ELF-1 (cell line): ENCODE data around the gene GP2.
"Not testable (repeated sequence)": the region's sequence is repeated elsewhere in the genome, so short reads cannot be mapped to it uniquely, and the experiment has no call there.

Experiments
- DNase-seq: peaks from one replicate; pipeline ENCODE4 v3.0.0-alpha.2; 2016; ENCODE audit warnings: low read depth, low spot score

Gene GP2

GRCh38 chr16:20325005-20325404 is 2.3 kb downstream of the GP2 start:
- no peak for DNase-seq

GRCh38 chr16:20323591-20324117 is 3.7 kb downstream of the GP2 start:
- DNase-seq = no peak

- no peak for DNase-seq
Measured at GRCh38 chr16:20322696-20323095, 4.6 kb downstream of the GP2 start.

- DNase-seq = no peak
Measured at GRCh38 chr16:20321671-20322070, 5.6 kb downstream of the GP2 start.

- DNase-seq = not testable (repeated sequence)
Measured at GRCh38 chr16:20321051-20321450, 6.3 kb downstream of the GP2 start.

GRCh38 chr16:20320592-20320991 is 6.7 kb downstream of the GP2 start:
- no peak for DNase-seq

- DNase-seq = no peak
Measured at GRCh38 chr16:20320178-20320577, 7.1 kb downstream of the GP2 start.

GRCh38 chr16:20319406-20319805 is 7.9 kb downstream of the GP2 start:
- DNase-seq = no peak

GRCh38 chr16:20318437-20318836 is 8.9 kb downstream of the GP2 start:
- DNase-seq = no peak

- no peak for DNase-seq
Measured at GRCh38 chr16:20318006-20318405, 9.3 kb downstream of the GP2 start.

- no peak for DNase-seq
Measured at GRCh38 chr16:20317117-20317516, 10.2 kb downstream of the GP2 start.

- DNase-seq = no peak
Measured at GRCh38 chr16:20316715-20317114, 10.6 kb downstream of the GP2 start.

- DNase-seq = no peak
Measured at GRCh38 chr16:20315764-20316163, 11.5 kb downstream of the GP2 start.

GRCh38 chr16:20314575-20314974 is 12.7 kb downstream of the GP2 start:
- no peak for DNase-seq

- DNase-seq = no peak
Measured at GRCh38 chr16:20313741-20314140, 13.6 kb downstream of the GP2 start.

GRCh38 chr16:20312536-20313095 is 14.7 kb downstream of the GP2 start:
- not testable (repeated sequence) for DNase-seq

GRCh38 chr16:20311548-20311947 is 15.8 kb downstream of the GP2 start:
- DNase-seq = no peak

- DNase-seq = no peak
Measured at GRCh38 chr16:20310421-20311395, 16.6 kb downstream of the GP2 start.

GRCh38 chr16:20309786-20310185 is 17.5 kb downstream of the GP2 start:
- no peak for DNase-seq

GRCh38 chr16:20308801-20309590 is 18.3 kb downstream of the GP2 start:
- DNase-seq = no peak

GRCh38 chr16:20308266-20308665 is 19.0 kb downstream of the GP2 start:
- DNase-seq = no peak

- DNase-seq = no peak
Measured at GRCh38 chr16:20307791-20308190, 19.5 kb downstream of the GP2 start.
